Measurements from ENCODE around the gene LRRC46.

Gene LRRC46

GRCh38 chr17:47853616-47854015, 22.1 kb downstream of the LRRC46 start:
- no peak for DNase-seq

DNA sequence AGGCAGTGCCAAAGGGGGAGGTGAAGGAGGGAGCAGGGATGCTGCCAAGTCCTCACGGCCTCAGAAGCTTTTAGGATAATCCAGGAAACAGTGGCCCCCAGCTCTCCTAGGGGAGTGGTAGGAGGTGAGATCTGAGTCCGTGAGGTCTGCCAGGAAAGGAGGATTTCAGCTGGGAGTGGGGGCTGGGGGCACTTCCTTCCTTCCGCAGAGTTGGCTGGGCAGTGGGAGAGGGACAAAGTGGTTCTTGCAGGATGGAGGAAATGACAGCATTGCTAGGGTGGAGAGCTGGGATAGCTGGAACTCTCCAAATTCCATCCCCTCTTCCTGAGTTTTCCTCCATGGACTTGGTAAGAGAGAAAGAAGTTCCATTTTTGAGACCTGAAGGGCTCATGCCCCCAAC, 24.3 kb downstream of the LRRC46 start:
- no peak for DNase-seq

DNA sequence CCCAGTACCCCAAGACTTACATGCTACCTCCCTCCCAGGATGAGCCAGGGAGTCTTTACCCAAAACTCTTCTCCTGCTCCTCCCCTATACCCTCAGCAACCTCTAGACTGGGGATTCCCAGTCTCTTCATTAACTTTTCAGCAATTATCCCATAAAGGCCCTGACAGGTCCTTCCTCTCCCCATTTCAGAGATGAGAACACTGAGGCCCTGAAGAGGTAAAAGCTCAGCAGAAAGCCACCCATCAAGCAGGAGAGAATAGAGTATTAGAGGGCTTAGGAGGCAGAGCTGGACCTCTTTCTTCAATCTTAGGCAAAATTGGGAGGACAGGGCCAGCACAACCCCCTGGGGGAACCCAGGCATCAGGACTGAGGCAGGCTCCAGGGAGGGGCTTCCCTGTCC, 25.4 kb downstream of the LRRC46 start:
- no peak for DNase-seq

GRCh38 chr17:47857551-47858455, 26.3 kb downstream of the LRRC46 start:
- DNase-seq: no peak

DNA sequence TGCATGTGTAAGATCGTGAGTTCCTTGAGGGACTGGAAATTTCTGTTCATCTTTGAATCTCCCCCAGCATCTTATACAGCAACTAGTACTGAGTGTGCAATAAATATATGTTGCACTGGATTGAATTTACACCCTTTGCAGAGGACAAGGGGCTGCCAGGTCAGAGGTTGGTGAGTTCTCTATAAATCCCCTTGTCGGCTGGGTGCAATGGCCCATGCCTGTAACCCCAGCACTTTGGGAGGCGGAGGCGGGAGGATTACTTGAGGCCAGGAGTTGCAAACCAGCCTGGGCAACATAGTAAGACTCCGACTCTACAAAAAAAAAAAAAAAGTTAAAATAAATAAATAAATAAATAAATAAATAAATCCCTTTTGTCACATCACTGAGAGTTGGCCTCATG, 28.9 kb downstream of the LRRC46 start:
- DNase-seq: no peak

GRCh38 chr17:47862621-47863440, 31.4 kb downstream of the LRRC46 start:
- no peak for DNase-seq

DNA sequence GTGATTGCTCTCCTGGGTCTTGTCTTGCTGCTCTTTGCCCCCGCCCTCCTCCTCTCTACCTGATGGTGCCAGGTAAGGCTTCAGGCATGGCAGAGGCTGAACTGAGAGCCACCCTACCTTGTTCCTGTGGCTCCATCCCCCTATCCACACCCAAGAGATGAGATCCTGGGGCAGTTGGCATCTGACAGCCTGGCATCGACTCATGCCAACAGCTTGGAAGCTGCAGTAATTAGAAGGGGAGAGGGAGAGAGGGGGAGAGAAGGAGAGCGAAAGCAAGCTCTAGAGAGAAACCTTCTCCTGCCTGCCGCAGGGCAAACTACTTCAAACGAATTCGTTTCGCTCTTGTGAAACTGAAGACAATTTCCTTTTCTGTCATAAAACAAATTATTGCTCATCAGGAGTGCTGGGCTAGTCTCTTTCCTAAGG, 33.3 kb downstream of the LRRC46 start:
- no peak for DNase-seq

DNA sequence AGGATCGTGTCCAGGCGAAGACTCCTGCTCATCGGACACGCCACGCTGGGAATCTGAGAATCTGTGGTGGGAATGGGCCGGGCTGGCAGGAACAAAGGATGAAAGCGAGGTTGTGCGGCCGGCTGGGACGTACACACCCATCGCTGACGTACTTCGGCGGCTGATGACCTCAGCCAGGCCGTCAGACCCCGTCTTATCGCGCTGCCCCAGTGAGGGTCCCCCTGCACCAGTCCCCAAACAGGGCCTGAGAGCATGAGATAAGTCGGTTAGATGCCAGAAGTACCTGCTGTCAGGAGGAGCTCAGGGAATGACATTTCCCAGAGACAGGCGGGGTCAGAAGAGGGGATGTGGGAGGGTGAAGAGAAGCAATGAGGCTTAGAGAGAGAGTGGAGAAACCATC, 35.5 kb downstream of the LRRC46 start:
- DNase-seq: no peak

DNA sequence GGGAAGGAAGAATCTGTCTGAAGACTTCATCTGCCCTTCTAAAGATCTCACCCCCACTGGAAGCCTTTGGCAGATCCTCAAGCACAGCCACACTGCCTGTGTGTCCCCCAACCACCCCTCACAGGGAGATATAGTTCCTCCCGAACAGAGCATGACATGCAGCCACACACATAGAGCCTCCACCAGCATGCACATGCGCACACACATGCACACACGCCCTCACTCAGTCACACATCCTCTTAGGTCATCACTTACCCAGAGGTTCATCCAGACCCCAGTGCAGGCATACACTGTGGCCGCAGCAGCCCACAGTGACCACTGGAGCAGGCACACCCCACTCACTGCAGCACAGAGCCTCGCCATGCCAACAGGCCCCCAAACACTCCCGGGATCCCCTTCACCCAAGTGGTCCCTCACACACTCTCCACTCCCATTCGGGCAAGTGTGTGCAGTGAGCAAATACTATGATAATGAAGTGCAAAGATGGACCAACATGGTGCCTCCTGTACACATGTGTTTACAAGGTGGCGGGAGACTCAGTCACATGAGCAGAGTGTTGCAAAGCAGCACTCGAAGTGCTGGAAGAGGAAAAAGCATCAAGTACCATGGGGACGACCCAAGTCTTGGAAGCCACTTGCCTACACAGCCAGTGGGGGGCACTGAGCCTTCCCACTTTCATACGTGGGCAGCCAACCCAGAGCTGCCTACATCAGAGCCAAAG, 36.5 kb downstream of the LRRC46 start:
- no peak for DNase-seq

DNA sequence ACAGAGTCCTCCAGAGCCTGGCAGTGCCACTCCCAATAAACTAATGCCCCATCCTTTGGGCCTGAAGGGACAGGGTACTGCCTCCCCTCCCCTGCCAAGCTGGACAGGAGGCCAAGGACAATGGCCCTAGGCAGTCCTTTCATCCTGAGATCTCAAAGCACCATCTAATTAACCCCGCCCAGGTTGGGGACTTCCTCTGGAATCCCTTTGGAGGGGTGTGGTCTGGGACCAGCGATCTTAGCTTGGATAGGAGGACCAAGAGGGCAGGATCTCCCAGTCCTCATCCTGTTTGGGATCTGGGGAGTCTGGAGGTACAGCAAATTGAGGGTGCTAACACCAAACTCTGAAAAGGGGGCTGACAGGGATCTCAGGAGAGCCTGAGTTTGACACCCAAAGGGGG, 37.6 kb downstream of the LRRC46 start:
- no peak for DNase-seq

- DNase-seq: no peak
Observed at GRCh38 chr17:47870056-47870455, 38.6 kb downstream of the LRRC46 start.

GRCh38 chr17:47871048-47871447, 39.6 kb downstream of the LRRC46 start:
- no peak for DNase-seq

GRCh38 chr17:47872019-47872650, 40.7 kb downstream of the LRRC46 start:
- DNase-seq: no peak

DNA sequence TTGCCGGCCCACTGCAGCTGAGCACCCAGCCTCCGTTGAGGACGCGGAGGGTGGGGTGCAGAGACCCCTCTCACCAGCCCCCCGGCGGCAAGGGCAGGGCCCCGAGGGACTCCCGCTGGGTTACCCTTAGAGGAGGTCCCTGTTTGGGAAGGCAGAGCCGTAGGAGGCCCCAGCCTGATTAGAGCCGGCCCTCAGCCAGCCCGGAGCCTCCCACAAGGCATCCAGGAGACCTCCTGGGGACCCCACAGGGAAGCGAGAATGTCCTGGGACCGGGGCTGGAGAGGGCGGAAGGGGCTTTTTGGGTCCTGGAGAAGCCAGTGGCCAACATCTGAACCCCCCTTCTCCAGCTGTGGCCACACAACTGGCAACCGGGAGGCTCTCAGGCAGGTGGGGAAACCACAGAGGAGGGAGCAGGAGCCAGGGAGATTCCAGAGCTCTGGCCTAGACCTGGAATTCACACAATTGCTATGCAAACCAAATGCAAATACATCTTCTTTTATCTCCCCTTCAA, 41.2 kb downstream of the LRRC46 start:
- no peak for DNase-seq

DNA sequence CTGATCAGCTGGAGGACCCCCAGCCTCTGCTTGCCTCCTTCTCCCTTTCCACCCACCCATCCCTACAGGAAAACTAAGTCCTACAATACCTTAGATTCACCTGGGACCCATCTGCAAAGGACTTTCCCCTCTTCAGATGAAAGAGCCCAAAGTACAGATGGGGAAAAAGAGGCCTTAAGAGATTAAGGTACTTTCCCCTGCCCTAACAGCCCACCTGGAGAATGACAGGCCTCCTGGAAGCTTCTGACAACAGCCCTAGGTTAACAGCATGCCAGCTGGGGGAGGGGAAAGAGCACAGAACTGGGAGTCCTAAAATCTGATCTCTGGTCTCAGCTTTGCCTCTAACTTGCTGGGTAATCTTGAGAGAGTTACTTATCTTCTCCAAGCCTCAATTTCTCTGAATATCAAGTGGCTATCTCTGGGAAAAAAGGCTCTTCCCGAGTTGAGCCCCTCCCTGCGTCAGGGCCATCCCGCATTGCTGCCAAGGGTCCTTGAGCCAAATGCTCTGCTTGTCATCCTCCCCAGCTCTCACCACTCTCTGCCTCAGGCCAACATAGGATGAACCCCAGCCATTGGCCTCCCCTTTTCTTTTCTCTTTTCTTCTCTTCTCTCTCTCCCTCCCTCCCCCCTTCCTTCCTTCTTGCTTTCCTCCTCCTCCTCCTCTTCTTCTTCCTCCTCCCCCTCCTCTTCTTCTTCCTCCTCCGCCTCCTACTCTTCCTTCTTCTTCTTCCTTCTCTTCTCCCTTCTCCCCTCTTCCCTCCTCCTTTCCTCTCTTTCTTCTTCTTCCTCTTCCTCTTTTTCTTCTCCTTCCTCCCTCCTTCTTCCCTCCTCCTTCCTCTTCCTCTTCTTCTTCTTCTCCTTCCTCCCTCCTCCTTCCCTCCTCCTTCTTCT, 42.0 kb downstream of the LRRC46 start:
- no peak for DNase-seq

- no peak for DNase-seq
Observed at GRCh38 chr17:47875011-47875985, 43.8 kb downstream of the LRRC46 start.

- no peak for DNase-seq
Observed at GRCh38 chr17:47877368-47878034, 46.0 kb downstream of the LRRC46 start.

- DNase-seq: no peak
Observed at GRCh38 chr17:47878203-47879027, 46.9 kb downstream of the LRRC46 start.

Data from stimulated activated CD4-positive, alpha-beta T cell treated with anti-CD3 and anti-CD28 coated beads, Interleukin-4, amount 100 ng/mL, for 1 hour (primary cell).